Liver (tissue), 3 donors: ENCODE measurements around the gene RERE.

Experiments
- EGR1 ChIP-seq, 2 donors: IDR thresholded peaks; 2 replicates each; pipeline ENCODE4 v1.6.1; 2016 to 2018; ENCODE audit warnings: antibody characterized with exemption in 2 of 2, low read depth in 2 of 2
- FOXA2 ChIP-seq: IDR thresholded peaks from 2 replicates; pipeline ENCODE4 v1.6.1; 2016; ENCODE audit warnings: antibody characterized with exemption
- NR2F2 ChIP-seq: IDR thresholded peaks from 2 replicates; pipeline ENCODE4 v1.6.1; 2016; ENCODE audit warnings: antibody characterized with exemption
- RAD21 ChIP-seq, 2 donors: IDR thresholded peaks; 2 replicates each; pipeline ENCODE4 v1.6.1; 2016; ENCODE audit warnings: antibody characterized with exemption in 2 of 2, mild to moderate bottlenecking in 2 of 2
- SP1 ChIP-seq: IDR thresholded peaks from 2 replicates; pipeline ENCODE4 v1.6.1; 2018; ENCODE audit warnings: antibody characterized with exemption, mild to moderate bottlenecking
- TAF1 ChIP-seq: conservative IDR thresholded peaks from 2 replicates; pipeline ENCODE4 v1.6.1; 2016; ENCODE audit warnings: antibody characterized with exemption, mild to moderate bottlenecking
- TF ChIP-seq, protein P1 (sequence below): fragments of 150-350 bp; IDR thresholded peaks from 2 replicates; pipeline ENCODE4 v1.5.1; 2017; ENCODE audit warnings: improper control_type of control experiment, low read depth, low read length; ENCODE audit not compliant: missing input control
- TF ChIP-seq, protein P2 (sequence below): IDR thresholded peaks from 2 replicates; pipeline ENCODE4 v1.6.1; 2016; ENCODE audit warnings: antibody characterized with exemption, mild to moderate bottlenecking
- TF ChIP-seq, protein P3 (sequence below): IDR thresholded peaks from 2 replicates; pipeline ENCODE4 v1.6.1; 2016; ENCODE audit warnings: antibody characterized with exemption
- TF ChIP-seq, protein P4 (sequence below): IDR thresholded peaks from 2 replicates; pipeline ENCODE4 v1.6.1; 2016; ENCODE audit warnings: antibody characterized with exemption
- donor health status: healthy.
- donor health status: healthy.

DNA sequence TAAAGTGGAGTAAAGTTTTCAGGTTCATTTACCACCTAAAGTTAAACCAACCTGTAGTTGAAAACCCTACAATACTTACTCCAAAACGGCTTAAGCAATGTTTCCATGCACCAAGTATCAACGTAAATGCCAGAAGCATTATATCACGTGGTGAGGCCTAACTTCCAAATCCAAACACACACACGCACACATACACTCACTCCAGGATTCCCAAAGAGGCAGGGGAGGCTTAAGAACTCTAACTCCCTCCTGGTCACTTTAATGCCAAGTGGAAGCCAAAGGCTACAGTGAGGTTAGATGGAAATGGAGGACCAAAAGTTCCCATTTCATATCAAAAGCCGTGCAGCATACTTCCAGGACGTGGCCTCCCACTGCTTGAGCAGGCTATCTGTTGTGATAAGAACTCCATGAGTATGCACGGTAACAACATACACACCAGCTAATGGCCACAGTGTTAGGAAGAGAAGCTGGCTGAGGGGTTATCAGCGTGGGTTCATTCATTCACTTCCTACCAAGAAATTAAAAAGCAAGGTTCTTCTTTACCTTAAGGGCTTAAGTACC, 275.4 kb downstream of the RERE start:
- TF ChIP-seq, protein P1, sequence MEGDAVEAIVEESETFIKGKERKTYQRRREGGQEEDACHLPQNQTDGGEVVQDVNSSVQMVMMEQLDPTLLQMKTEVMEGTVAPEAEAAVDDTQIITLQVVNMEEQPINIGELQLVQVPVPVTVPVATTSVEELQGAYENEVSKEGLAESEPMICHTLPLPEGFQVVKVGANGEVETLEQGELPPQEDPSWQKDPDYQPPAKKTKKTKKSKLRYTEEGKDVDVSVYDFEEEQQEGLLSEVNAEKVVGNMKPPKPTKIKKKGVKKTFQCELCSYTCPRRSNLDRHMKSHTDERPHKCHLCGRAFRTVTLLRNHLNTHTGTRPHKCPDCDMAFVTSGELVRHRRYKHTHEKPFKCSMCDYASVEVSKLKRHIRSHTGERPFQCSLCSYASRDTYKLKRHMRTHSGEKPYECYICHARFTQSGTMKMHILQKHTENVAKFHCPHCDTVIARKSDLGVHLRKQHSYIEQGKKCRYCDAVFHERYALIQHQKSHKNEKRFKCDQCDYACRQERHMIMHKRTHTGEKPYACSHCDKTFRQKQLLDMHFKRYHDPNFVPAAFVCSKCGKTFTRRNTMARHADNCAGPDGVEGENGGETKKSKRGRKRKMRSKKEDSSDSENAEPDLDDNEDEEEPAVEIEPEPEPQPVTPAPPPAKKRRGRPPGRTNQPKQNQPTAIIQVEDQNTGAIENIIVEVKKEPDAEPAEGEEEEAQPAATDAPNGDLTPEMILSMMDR: no peak
- TF ChIP-seq, protein P2, sequence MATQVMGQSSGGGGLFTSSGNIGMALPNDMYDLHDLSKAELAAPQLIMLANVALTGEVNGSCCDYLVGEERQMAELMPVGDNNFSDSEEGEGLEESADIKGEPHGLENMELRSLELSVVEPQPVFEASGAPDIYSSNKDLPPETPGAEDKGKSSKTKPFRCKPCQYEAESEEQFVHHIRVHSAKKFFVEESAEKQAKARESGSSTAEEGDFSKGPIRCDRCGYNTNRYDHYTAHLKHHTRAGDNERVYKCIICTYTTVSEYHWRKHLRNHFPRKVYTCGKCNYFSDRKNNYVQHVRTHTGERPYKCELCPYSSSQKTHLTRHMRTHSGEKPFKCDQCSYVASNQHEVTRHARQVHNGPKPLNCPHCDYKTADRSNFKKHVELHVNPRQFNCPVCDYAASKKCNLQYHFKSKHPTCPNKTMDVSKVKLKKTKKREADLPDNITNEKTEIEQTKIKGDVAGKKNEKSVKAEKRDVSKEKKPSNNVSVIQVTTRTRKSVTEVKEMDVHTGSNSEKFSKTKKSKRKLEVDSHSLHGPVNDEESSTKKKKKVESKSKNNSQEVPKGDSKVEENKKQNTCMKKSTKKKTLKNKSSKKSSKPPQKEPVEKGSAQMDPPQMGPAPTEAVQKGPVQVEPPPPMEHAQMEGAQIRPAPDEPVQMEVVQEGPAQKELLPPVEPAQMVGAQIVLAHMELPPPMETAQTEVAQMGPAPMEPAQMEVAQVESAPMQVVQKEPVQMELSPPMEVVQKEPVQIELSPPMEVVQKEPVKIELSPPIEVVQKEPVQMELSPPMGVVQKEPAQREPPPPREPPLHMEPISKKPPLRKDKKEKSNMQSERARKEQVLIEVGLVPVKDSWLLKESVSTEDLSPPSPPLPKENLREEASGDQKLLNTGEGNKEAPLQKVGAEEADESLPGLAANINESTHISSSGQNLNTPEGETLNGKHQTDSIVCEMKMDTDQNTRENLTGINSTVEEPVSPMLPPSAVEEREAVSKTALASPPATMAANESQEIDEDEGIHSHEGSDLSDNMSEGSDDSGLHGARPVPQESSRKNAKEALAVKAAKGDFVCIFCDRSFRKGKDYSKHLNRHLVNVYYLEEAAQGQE: no peak
- TF ChIP-seq TAF1: no peak
- TF ChIP-seq SP1: no peak
- TF ChIP-seq RAD21 (IDR thresholded peaks at IDR 0.05): no peak
- TF ChIP-seq, protein P3, sequence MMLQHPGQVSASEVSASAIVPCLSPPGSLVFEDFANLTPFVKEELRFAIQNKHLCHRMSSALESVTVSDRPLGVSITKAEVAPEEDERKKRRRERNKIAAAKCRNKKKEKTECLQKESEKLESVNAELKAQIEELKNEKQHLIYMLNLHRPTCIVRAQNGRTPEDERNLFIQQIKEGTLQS: no peak
- TF ChIP-seq, protein P4, sequence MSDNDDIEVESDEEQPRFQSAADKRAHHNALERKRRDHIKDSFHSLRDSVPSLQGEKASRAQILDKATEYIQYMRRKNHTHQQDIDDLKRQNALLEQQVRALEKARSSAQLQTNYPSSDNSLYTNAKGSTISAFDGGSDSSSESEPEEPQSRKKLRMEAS: no peak
- TF ChIP-seq NR2F2: peak; percentile 53
- TF ChIP-seq FOXA2: no peak
- no peak for TF ChIP-seq EGR1 (IDR thresholded peaks at IDR 0.05; ENCODE audit: low read depth in 2 of 2)
